ENCODE data around the gene C6orf118.

- TF ChIP-seq TAF1 (conservative IDR thresholded peaks at IDR 0.05) = no peak
- no peak for TF ChIP-seq RAD21 (IDR thresholded peaks at IDR 0.05)
Measured at GRCh38 chr6:165298402-165298801, 11.0 kb downstream of the C6orf118 start.
